Large intestine (tissue), 3 donors: ENCODE data around the gene TCEANC2. TPM values are rescaled to one million over a fixed set of nuclear protein-coding genes. Genes with fewer than 3 reads are reported as not detected.

Experiments
- DNase-seq, 2 donors: peaks; one replicate each; pipeline versions ENCODE4 v3.0.0 to v3.0.0-alpha.2; 2013
- H3K27ac ChIP-seq: one replicate; pipeline ENCODE4 v1.5.1; 2013; ENCODE audit warnings: low read length
- H3K27me3 ChIP-seq: 2 replicates; pipeline ENCODE4 v1.6.1; 2013; ENCODE audit warnings: low read length; ENCODE audit not compliant: control insufficient read depth, insufficient read depth
- H3K36me3 ChIP-seq: 2 replicates; pipeline ENCODE4 v1.6.1; 2013; ENCODE audit warnings: low read length; ENCODE audit not compliant: control insufficient read depth, insufficient read depth
- H3K4me1 ChIP-seq: one replicate; pipeline ENCODE4 v1.6.1; 2013; ENCODE audit warnings: low read length; ENCODE audit not compliant: control insufficient read depth, insufficient read depth
- H3K4me3 ChIP-seq: one replicate; pipeline ENCODE4 v1.5.1; 2013; ENCODE audit warnings: low read length
- H3K9me3 ChIP-seq: one replicate; pipeline ENCODE4 v1.6.1; 2013; ENCODE audit warnings: mild to moderate bottlenecking, low read depth, low read length, moderate library complexity; ENCODE audit not compliant: control insufficient read depth
- WGBS: methylation state at CpG from one replicate; pipeline ENCODE4 v1.1.5; 2013; ENCODE audit warnings: low lambda C conversion rate; ENCODE audit not compliant: insufficient coverage; 5-methylcytosine and 5-hydroxymethylcytosine counted together
- polyA plus RNA-seq: library from polyadenylated mRNA; unstranded; fragments of 120-200 nt; gene quantifications from one replicate; pipeline ENCODE4 v1.2.1, GENCODE V29; 2013

TCEANC2 gene
- polyA plus RNA-seq, 1 donor, result 5.6 TPM

DNA sequence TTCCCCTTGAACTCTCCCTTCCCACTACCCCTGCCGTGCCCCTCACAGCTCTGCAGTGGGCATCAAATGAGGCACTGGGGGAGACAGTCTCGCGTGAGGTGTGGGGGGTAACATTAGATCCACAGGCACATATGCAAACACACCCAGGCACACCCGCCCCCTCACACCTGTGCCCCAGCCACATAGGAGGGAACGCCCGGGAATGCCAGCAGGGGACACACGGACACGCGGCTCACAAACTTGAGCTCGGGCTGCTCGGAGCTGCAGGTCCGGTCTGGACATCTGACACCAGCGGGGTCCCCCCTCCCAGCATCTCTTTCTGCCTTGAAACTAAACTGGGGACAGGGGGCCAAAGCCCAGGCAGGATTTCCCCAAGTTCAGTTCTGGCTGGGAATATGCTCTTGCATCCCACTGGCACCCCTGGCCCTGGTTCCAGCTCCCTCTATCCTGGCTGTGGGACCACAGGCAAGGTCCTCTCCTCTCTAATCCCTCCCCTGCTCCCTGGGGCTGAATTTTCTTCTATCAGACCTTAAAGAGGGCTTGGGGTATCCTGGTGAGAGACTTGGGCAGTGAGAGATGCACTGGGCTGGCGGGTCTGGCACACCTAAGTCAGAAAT is 68.8 kb downstream of the TCEANC2 start:
- Histone ChIP-seq H3K36me3 (no peaks in the 10 kb centered on the region), H3K27ac (no peak overlapping the region), H3K27me3 (peaks cover 2% of the 10 kb centered on the region), H3K4me1 (peaks cover 20% of the 10 kb centered on the region), H3K9me3 (no peaks in the 10 kb centered on the region), H3K4me3 (peak overlapping the region; percentile 29)
- peak in 1 of 2 donors; percentile 39 for DNase-seq
- 20% methylated on average over 1 of the region's 14 CpGs for WGBS

DNA sequence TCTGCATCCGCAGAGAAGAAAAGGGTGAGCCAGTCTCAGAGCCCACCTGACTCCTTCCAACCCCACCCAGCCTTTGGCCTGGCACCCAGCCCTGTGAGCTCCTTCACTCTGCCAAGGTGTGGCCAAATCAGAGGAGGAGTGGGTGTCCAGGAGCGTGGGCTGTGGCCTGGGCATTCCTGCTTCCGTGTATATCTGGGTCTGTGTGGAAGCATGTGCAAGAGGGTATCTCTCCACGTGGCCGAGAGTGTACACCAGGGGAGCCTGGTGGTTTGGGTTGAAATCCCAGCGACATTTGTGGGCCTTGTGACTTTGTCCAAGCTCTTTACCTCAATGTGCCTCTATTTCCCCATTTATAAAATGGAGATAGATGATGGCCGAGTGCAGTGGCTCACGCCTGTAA is 69.6 kb downstream of the TCEANC2 start:
- Histone ChIP-seq H3K36me3 (no peaks in the 10 kb centered on the region), H3K4me3 (no peak overlapping the region), H3K4me1 (peaks cover 20% of the 10 kb centered on the region), H3K27me3 (peaks cover 2% of the 10 kb centered on the region), H3K27ac (no peak overlapping the region), H3K9me3 (no peaks in the 10 kb centered on the region)
- no peak for DNase-seq
- no CpG with 5 or more reads among the region's 8 CpGs for WGBS

DNA sequence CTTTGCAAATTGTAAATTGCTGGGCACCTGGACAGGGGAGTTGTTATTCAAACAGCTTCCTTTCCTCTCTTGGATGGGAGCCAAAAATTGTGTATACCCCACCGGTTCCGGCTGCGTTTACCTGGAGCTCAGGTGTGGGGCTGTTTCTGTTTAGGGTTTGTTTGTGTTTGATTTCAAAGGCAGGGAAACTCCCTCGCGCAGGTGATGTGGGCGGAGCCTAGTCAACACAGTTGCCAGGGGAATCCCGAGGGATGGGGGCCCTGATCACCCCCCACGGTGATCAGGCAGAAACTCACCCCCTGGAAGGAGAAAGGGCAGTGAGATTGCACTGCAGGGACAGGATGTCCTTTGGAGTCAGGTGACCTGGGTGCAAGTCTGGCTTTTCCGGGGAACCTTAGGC is 71.1 kb downstream of the TCEANC2 start:
- Histone ChIP-seq H3K4me1 (peaks cover 20% of the 10 kb centered on the region), H3K27ac (no peak overlapping the region), H3K4me3 (no peak overlapping the region), H3K36me3 (no peaks in the 10 kb centered on the region), H3K9me3 (no peaks in the 10 kb centered on the region), H3K27me3 (peaks cover 2% of the 10 kb centered on the region)
- no CpG with 5 or more reads among the region's 9 CpGs for WGBS
- peak; percentile 57 to 81 for DNase-seq

- no peak overlapping the region for H3K27ac ChIP-seq
Measured at GRCh38 chr1:54124906-54125305, 71.5 kb downstream of the TCEANC2 start.

GRCh38 chr1:54125386-54126070 is 72.1 kb downstream of the TCEANC2 start:
- peaks cover 2% of the 10 kb centered on the region for H3K27me3 ChIP-seq
- H3K36me3 ChIP-seq, result no peaks in the 10 kb centered on the region
- DNase-seq, result peak; percentile 29 to 39
- H3K4me3 ChIP-seq, result no peak overlapping the region
- WGBS, result no CpG with 5 or more reads among the region's 8 CpGs
- peaks cover 20% of the 10 kb centered on the region for H3K4me1 ChIP-seq
- no peak overlapping the region for H3K27ac ChIP-seq
- H3K9me3 ChIP-seq, result no peaks in the 10 kb centered on the region

More at GRCh38 chr1:54124906-54125305, 71.5 kb downstream of the TCEANC2 start:
- no peak for DNase-seq
- no CpG with 5 or more reads among the region's 7 CpGs for WGBS
- Histone ChIP-seq H3K9me3 (no peaks in the 10 kb centered on the region), H3K36me3 (no peaks in the 10 kb centered on the region), H3K4me1 (peaks cover 20% of the 10 kb centered on the region), H3K4me3 (no peak overlapping the region), H3K27me3 (peaks cover 2% of the 10 kb centered on the region)

DNA sequence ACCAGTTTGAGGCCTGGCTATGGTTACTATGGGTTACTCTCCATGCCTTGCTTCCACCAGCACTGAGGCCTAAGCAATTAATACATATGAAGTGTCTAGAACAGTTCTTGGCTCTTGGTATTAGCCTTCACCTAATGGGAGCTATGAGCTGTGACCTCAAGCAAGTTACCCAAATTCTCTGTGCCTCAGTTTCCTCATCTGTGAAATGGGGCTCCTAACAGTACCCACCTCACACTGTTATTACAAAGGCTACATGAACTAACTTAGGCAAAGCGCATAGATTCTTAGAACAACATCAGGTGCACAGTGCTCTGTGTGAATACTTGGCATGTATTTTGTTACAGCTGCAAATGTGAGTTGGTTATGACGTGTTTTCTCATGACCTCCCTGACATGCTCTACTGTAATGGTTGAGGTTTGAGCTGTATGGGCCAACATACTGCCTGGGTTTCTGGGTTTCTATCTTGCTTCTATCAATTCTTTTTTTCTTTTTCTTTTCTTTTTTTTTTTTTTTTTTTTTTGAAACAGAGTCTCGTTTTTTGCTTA is 72.9 kb downstream of the TCEANC2 start:
- Histone ChIP-seq H3K4me3 (no peak overlapping the region), H3K9me3 (no peaks in the 10 kb centered on the region), H3K27ac (no peak overlapping the region), H3K36me3 (no peaks in the 10 kb centered on the region), H3K4me1 (peaks cover 20% of the 10 kb centered on the region), H3K27me3 (peaks cover 2% of the 10 kb centered on the region)
- WGBS, result 83% methylated on average over 2 of the region's 3 CpGs
- no peak for DNase-seq

DNA sequence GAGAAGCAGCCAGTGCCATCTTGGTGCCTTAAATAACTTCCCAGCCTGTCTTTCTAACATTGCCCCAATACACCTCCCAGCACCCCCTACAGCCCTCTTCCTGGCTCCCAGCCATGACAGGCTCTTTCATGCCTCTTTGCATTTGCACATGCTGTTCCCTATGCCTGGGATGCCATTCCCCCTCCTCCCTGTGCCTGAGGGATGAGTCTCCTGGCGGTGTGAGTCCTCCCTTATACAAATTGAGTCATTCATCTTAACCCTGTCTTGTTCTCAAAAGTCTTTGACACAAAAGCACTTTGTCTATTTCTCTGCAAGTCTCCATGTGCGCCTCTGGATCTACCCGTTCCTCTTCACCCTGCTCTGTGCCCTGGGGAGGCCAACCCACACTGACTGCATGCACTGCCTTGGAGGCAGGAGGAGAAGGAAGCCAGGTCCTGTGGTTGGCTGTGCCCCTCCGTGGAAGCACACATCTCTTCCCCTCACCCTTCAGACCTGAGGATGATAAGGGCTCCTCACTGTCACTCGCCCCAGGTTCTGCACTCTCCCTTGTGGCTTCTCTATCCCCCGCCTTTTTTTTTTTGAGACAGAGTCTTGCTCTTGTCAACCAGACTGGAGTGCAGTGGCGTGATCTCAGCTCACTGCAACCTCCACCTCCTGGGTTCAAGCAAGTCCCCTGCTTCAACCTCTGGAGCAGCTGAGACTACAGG is 74.3 kb downstream of the TCEANC2 start:
- H3K27me3 ChIP-seq, result no peaks in the 10 kb centered on the region
- DNase-seq, result no peak
- no peak overlapping the region for H3K27ac ChIP-seq
- WGBS, result 83% methylated on average over 1 of the region's 7 CpGs
- no peaks in the 10 kb centered on the region for H3K9me3 ChIP-seq
- no peak overlapping the region for H3K4me3 ChIP-seq
- peaks cover 12% of the 10 kb centered on the region for H3K4me1 ChIP-seq
- H3K36me3 ChIP-seq, result no peaks in the 10 kb centered on the region

- Histone ChIP-seq H3K36me3 (no peaks in the 10 kb centered on the region), H3K9me3 (no peaks in the 10 kb centered on the region), H3K4me1 (peaks cover 2% of the 10 kb centered on the region), H3K27me3 (no peaks in the 10 kb centered on the region), H3K4me3 (no peak overlapping the region), H3K27ac (no peak overlapping the region)
- DNase-seq, result no peak
- no CpG with 5 or more reads among the region's 2 CpGs for WGBS
Measured at GRCh38 chr1:54129858-54130257, 76.5 kb downstream of the TCEANC2 start.

DNA sequence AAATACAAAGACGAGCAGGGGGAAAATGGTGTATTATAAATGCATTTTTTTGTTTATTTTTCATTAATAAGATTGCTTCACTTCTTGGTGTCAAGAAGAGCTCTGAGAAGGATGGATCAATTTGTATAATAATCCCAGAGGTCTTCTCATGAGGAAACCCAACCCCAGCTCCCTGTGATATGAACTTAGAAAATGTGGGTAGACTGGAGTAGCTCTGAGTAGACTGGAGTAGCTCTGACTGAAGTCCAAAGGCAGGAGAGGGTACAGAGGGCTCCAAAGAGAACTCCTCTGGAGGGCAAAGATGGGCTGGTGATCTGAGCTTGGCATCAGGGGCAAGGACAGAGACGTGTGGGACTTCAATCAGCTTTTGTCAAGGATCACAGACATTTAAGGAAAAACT is 78.0 kb downstream of the TCEANC2 start:
- WGBS, result no CpG with 5 or more reads among the region's 2 CpGs
- H3K9me3 ChIP-seq, result no peaks in the 10 kb centered on the region

GRCh38 chr1:54132495-54132894 is 79.1 kb downstream of the TCEANC2 start:
- Histone ChIP-seq H3K27me3 (no peaks in the 10 kb centered on the region), H3K4me1 (no peaks in the 10 kb centered on the region), H3K27ac (no peak overlapping the region), H3K9me3 (no peaks in the 10 kb centered on the region), H3K36me3 (no peaks in the 10 kb centered on the region), H3K4me3 (no peak overlapping the region)
- no CpG with 5 or more reads among the region's 2 CpGs for WGBS
- no peak for DNase-seq

More for the DNA sequence above, 78.0 kb downstream of the TCEANC2 start:
- DNase-seq, result no peak
- Histone ChIP-seq H3K27ac (no peak overlapping the region), H3K4me3 (no peak overlapping the region), H3K27me3 (no peaks in the 10 kb centered on the region), H3K4me1 (no peaks in the 10 kb centered on the region), H3K36me3 (no peaks in the 10 kb centered on the region)
